HT1080 (cell line): Measurements from ENCODE around the gene ZNF417. TPM values are rescaled to one million over a fixed set of nuclear protein-coding genes. Genes with fewer than 3 reads are reported as not detected.
"Not testable (repeated sequence)": the region's sequence is repeated elsewhere in the genome, so short reads cannot be mapped to it uniquely, and the experiment has no call there.

Experiments used
- DNase-seq: peaks from one replicate; pipeline ENCODE4 v3.0.0-alpha.2; 2015; ENCODE audit warnings: low read depth
- polyA plus RNA-seq, 2 experiments: library from polyadenylated mRNA; depleted of rRNA; stranded (reverse); fragments of >200 nt; gene quantifications; 2 replicates each; pipeline ENCODE4 v1.2.3, GENCODE V29; 2015
- total RNA-seq: library from RNA; depleted of rRNA; stranded (reverse); fragments of >200 nt; shearing (Covaris generic); gene quantifications from 2 replicates; pipeline ENCODE4 v1.2.3, GENCODE V29; 2014; rRNA removed

The ZNF417 gene
- 5.4 and 6.7 TPM in 2 replicates for total RNA-seq
- 2.7 and 2.8 TPM in 2 replicates for polyA plus RNA-seq (2015; cell fraction: cytosol; rRNA removed)
- 8.6 and 9.8 TPM in 2 replicates for polyA plus RNA-seq (2015; cell fraction: nucleus; rRNA removed)

- peak; percentile 93 for DNase-seq
Observed at GRCh38 chr19:57916168-57916995, at the start of gene ZNF417. ZNF417 (minus strand) TSS chr19:57916592; CDS start chr19:57916411, 181 bp downstream.

- no peak for DNase-seq
Observed at GRCh38 chr19:57964761-57965160, 48.4 kb upstream of the ZNF417 start.

GRCh38 chr19:57961785-57962184, 45.4 kb upstream of the ZNF417 start:
- no peak for DNase-seq

GRCh38 chr19:57954996-57955395, 38.6 kb upstream of the ZNF417 start:
- DNase-seq, result no peak

DNA sequence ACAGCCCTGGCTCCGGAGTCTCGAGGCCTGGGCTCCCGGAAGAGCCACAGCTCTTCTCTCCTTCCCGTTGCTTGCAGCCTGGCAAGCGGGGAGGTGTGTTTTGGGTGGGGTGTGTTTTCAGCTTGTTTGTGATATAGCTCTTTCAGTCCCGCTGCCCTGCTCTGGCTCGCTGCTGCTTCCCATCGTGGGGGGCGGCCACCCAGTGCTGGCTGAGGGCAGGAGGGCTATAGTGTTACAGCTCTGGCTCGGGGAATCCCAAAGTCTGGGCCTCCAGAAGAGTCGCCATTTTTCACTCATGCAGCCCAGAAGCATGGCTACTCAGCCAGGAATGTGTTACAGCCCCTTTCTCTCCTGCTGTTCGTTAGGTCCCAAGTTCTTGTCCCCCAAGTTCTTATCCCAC, 33.3 kb upstream of the ZNF417 start:
- DNase-seq, result no peak

DNA sequence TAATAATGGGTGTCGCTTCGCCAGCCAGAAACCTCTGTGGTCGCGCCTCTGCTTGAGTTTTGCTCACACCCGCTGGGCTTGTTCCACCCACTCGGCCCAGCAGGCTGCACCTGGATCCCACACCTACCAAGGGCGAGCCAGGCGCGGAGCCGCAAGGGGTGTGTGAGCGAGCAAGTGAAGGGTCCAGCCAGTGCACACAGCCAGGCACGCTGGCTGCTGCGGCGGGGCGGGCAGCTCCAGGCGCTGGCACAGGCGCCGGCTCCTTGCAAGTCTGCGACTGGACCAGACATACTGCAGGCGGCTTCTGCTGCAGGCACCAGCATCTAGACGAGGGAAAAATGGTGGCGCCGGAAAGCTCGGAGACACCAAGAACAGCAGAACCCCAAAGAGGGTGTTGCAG, 32.9 kb upstream of the ZNF417 start:
- DNase-seq, result no peak

DNA sequence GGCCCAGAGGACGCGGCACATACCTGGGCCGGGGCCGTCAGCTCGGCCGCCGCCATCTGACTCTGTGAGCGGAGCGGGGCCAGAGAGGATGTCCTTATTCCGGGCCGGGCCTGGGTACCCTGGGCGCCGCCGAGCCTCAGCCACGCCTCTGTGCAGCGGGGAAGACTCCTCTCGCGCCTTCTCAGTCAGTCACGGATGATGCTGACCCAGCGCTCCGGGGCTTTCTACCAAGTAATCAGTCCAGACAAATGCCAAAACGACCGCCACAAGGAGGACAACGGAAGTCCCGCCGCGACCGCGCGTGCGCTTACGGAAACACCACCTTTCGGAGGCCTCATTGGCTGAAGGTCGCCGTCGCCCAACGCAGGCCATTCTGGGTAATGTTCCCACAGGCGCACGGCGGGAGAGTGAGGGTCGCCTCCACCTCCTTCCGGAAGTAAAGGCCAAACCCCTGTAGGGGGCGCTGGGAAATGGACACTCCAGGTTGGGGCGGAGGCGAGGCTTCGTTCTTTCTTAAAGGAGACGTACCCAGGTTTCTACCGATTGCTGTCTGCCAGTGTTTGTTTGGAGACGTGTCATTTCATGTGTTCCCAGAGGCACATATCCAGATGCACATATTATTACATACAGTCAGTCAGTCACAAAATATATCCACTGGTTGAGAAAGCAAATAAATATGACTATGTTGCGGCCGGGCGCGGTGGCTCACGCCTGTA, 31.2 kb upstream of the ZNF417 start, which contains the start of gene ZNF256:
Gene ZNF256, minus strand, starts transcription at position 288 of the 716 bp plus-strand sequence. Its CDS starts 232 bp downstream, at position 56.
- DNase-seq, result peak; percentile 92

DNA sequence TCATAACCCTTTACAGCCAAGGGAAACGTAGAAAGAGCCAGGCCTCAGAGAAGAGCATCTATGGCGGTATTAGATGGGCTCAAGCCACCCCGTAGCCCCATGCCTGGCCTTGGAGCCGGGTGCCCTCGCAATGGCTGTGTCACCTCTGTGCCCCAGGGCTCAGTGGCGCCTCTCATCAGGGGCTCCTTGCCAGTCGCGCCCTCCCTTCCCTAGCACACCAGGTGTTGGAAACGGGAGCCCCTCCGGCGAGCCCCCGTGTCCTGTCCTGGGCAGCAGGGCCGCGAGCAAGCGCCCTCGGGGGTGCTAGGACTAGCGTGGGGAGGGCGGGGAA, 30.7 kb upstream of the ZNF417 start:
- no peak for DNase-seq

DNA sequence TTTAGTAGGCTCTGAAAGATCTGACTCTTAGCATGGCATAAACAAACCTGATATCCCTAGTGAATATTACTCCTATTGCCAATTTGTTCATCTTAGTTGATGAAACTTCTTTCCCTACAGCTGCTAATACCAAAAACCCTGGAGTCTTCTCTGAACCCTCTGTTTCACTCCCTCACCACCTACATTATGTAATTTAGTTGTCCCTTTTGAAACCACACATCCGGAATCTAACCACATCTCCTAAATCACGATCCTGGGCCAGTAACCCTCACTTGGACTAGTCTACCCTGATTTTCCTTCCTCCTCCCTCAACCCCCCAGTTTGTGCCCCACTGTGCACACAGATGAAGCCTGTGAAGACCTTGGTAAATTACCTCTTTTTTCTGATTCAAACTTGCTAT, 29.9 kb upstream of the ZNF417 start:
- DNase-seq, result no peak

GRCh38 chr19:57941593-57941992, 25.2 kb upstream of the ZNF417 start:
- no peak for DNase-seq

DNA sequence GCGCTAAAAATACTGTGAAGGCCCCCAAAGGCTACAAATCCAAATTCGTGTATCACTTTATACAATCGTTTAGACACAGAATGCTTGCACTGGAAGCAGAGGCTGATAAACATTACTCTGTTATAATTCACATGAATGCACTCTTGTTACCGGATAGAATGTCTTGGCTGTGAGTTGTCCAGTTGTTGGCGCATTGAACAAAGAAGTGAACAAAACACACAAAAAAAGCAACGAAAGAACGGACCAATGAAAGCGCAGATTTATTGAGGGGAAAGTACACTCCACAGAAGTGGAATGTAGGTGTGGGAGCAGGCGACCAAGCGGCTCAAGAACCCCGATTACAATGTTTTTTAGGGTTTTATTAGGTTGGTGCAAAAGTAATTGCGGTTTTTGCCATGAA, 19.3 kb upstream of the ZNF417 start:
- no peak for DNase-seq

- no peak for DNase-seq
Observed at GRCh38 chr19:57934820-57935665, 18.7 kb upstream of the ZNF417 start, which contains the start of gene ZNF418. ZNF418 (minus strand) TSS chr19:57935402; CDS start chr19:57933822, 1,580 bp downstream.

DNA sequence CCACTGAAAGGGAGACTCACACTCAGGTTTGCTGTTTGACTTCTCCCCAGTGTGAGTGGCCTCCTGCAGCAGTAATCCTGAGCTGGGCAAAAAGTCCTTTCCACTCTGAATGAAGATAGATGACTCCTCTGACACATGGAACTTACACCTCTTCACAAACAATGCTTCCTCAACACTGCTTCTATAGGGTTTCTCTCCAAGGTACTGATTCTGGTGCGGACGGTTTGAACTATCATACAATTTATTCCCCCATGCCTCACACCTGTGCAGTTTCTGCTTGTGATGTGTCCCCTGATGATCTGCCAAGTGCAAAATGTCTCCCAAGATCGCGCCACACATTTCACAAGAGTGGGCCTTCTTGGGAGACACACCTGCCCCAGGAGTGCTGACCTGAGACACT, 11.2 kb upstream of the ZNF417 start:
- DNase-seq, result no peak

DNA sequence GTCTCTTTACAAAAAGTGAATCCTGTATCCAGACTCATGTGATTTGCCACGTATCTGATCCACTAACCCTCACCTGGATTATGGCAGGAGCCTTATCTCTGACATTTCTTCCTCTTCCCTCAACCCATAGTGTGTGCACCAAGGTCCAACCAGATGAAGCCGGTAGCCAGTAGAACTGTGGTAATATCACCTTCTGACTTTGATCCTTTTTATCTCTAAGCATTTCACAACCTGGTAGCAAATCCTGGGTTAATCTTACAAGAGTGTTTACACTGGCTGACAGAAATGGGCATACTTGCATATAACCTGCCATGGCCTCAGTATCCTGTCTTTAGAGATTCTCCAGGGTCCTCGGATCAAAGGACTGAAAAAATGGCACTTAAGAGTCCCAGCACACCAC, 1.9 kb downstream of the ZNF417 start:
- no peak for DNase-seq

DNA sequence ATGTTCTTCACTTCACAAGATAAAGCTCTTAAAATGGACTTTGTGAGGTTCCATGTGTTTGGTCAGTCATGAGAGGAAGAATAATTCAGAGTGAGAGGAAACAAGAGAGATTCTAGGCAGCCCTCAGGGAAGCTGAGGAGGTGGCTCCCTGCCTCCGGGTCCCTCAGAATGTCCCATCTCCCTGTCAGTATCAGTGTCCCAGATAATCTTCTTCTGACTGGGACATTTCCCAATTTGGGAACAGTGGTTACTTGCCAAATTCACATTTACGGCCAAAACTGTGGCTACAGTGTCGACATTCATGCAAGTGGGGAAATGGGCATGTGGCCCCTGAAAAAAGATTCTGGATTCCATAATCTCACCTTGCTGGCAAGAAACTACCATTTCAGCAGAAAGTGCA, 9.0 kb downstream of the ZNF417 start:
- no peak for DNase-seq

DNA sequence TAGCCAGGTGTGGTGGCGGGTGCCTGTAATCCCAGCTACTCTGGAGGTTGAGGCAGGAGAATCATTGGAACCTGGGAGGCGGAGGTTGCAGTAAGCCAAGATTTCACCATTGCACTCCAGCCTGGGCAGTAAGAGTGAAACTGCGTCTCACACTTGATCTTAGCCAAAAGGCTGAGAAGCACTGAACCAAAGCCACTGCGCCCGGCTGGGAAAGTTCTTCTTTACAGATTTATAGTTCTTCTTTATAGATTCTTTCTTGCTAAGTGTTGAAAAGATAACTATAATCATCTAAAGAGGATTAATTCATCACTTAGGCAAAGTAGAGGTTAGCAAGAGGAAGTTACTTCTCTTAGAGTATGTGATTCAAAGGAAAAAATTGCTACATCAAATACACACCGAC, 11.1 kb downstream of the ZNF417 start:
- DNase-seq, result no peak

DNA sequence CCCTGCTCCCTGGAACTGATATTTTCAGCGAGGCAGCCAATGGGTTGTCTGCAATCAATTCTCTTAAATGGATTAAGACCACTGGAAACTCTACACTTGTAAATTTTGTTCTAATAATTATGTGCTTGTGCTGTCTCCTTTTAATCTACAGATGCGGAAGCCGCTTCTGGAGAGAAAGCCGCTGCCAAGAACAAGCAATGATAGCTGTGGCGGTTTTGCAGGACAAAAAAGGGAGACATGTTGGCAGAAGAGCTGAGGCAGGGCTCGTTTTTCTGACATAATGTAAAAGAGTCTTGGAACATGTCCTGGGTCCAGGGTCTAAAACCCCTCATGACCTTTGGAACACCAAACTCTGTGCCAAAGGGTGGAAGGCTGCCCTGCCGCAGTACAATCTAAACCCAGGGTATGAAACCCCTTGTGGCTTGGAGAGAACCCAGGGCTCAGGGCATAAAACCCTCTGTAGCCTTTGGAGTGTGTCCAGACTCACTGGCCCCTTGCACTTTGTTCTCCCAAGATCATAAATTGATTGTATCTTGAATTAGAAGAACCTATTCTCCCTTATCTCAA, 12.7 kb downstream of the ZNF417 start:
- DNase-seq, result no peak

GRCh38 chr19:57900311-57900710, 16.1 kb downstream of the ZNF417 start:
- no peak for DNase-seq

- not testable (repeated sequence) for DNase-seq
Observed at GRCh38 chr19:57890706-57891105, 25.7 kb downstream of the ZNF417 start.

DNA sequence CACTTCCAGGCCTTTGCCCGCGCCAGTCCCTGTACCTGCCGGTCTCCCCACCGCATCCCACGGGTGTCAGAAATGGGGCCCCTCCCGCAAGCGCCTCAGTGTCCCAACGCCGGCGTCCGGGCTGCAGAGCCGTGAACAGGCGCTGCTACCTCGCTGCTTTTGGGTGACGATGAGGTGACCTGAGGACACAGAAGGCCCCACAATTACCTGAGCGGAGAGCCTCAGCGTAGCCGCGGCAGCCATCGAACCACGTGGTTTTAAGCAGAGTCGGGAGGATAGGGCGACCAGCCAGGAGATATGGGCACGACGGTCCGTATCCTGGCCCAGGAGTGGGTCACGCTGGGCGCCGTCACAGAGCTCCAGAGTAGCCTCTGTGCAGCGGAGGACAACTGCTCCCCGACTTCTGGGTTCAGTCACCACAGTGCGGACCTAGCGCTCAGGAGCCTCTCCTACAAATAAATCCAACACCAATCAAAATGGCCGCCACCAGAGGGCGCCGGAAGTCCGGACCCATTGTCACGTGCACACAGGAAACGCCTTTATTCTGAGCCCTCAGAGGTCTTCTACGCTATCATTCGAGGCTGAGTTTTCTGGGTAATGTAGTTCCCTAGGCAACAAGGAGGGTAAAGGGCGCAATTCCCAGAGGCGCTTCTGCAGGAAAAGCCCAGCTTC, 27.7 kb downstream of the ZNF417 start, which contains the start of gene ZNF814:
Gene ZNF814, minus strand, starts transcription at position 478 of the 672 bp plus-strand sequence. Its CDS starts 235 bp downstream, at position 243.
- DNase-seq, result no peak
